Osteocyte (in vitro differentiated cells): ENCODE data around the gene CALD1. TPM values are rescaled to one million over a fixed set of nuclear protein-coding genes. Genes with fewer than 3 reads are reported as not detected.
"Not testable (repeated sequence)": the region's sequence is repeated elsewhere in the genome, so short reads cannot be mapped to it uniquely, and the experiment has no call there.

Experiments used
- DNase-seq: peaks from one replicate; pipeline ENCODE4 v3.0.0; 2021; ENCODE audit warnings: mixed read lengths; ENCODE audit not compliant: unreplicated experiment; ENCODE audit errors: extremely low spot score
- H3K27ac Mint-ChIP-seq: one replicate; pipeline ENCODE4 v1.8.0; 2021; ENCODE audit warnings: mild to moderate bottlenecking, mixed read lengths; ENCODE audit not compliant: unreplicated experiment
- H3K27me3 Mint-ChIP-seq: one replicate; pipeline ENCODE4 v1.8.0; 2021; ENCODE audit warnings: mixed read lengths; ENCODE audit not compliant: unreplicated experiment
- H3K36me3 Mint-ChIP-seq: one replicate; pipeline ENCODE4 v1.8.0; 2021; ENCODE audit warnings: mixed read lengths; ENCODE audit not compliant: unreplicated experiment
- H3K4me1 Mint-ChIP-seq: one replicate; pipeline ENCODE4 v1.8.0; 2021; ENCODE audit warnings: mixed read lengths; ENCODE audit not compliant: unreplicated experiment
- H3K4me3 Mint-ChIP-seq: one replicate; pipeline ENCODE4 v1.8.0; 2021; ENCODE audit warnings: mild to moderate bottlenecking, moderate library complexity, mixed read lengths; ENCODE audit not compliant: unreplicated experiment
- H3K9me3 Mint-ChIP-seq: one replicate; pipeline ENCODE4 v1.8.0; 2021; ENCODE audit warnings: mixed read lengths; ENCODE audit not compliant: unreplicated experiment
- total RNA-seq: library from RNA; stranded (reverse); gene quantifications from 2 replicates; pipeline ENCODE4 v1.2.1, GENCODE V29; 2021
- TF ChIP-seq, protein P1 (sequence below): fragments of 200-600 bp; sonication (generic); IDR thresholded peaks from 2 replicates; pipeline ENCODE4 v1.5.0; 2021; ENCODE audit warnings: antibody characterized with exemption, mild to moderate bottlenecking, moderate library complexity

CALD1 gene
- total RNA-seq, 1 donor from 2014 or later: 807 TPM

DNA sequence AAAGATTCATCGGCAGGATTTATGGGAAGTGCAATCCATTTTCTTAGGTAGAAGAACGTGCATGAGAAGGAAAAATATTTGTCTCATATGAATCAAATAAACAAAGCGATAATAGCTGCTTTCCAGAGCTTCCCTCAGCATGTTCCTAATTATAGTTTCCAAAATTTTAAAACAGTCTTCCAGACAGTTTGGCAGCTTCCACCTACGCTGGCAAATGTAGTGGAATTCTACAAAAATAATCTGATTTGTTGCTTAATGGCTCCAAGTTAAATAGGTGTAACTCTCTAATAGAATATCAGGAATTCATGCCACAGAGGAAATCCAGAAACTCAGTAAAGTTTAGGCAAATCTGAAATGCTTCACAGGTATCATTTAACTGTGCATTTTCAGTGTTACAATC lies 183.6 kb downstream of the CALD1 start:
- peaks cover 81% of the 10 kb centered on the region for H3K36me3 Mint-ChIP-seq
- H3K9me3 Mint-ChIP-seq: no peaks in the 10 kb centered on the region
- H3K27ac Mint-ChIP-seq: peak overlapping the region; percentile 15
- H3K27me3 Mint-ChIP-seq: no peaks in the 10 kb centered on the region
- TF ChIP-seq, protein P1, sequence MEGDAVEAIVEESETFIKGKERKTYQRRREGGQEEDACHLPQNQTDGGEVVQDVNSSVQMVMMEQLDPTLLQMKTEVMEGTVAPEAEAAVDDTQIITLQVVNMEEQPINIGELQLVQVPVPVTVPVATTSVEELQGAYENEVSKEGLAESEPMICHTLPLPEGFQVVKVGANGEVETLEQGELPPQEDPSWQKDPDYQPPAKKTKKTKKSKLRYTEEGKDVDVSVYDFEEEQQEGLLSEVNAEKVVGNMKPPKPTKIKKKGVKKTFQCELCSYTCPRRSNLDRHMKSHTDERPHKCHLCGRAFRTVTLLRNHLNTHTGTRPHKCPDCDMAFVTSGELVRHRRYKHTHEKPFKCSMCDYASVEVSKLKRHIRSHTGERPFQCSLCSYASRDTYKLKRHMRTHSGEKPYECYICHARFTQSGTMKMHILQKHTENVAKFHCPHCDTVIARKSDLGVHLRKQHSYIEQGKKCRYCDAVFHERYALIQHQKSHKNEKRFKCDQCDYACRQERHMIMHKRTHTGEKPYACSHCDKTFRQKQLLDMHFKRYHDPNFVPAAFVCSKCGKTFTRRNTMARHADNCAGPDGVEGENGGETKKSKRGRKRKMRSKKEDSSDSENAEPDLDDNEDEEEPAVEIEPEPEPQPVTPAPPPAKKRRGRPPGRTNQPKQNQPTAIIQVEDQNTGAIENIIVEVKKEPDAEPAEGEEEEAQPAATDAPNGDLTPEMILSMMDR: no peak
- H3K4me1 Mint-ChIP-seq: no peaks in the 10 kb centered on the region
- no peak for DNase-seq
- H3K4me3 Mint-ChIP-seq: no peak overlapping the region

DNA sequence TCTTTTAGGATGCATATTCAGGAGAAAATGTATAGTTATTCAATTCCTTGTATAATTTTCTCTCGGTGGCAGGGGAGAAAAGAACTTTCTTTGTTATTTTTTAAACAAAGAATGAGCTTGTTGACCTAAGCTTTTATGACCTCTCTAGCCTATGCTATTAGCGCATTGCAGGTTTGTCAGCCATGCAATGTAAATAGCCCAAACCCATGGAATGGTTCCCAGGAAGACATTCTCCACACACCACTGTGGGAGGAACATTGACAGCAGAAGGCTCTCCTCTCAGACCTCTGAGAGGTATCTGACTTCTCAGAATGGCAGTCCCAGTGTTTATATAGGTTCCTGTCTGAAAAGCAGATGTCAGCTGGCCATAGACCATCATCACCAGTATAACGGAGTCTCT lies 187.3 kb downstream of the CALD1 start:
- no peaks in the 10 kb centered on the region for H3K9me3 Mint-ChIP-seq
- peaks cover 77% of the 10 kb centered on the region for H3K36me3 Mint-ChIP-seq

DNA sequence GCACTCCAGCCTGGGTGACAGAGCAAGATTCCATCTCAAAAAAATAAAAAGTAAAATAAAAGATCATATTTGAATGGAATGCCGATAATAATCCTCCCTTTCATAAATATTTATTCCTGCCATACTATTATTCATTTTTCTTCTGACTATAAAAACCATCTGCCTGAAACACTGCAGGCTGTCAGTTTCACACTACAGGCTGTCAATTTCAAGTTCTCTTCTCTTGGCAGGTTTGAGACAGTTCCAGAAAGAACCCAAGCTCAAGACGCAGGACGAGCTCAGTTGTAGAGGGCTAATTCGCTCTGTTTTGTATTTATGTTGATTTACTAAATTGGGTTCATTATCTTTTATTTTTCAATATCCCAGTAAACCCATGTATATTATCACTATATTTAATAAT lies 188.7 kb downstream of the CALD1 start:
- H3K4me3 Mint-ChIP-seq: no peak overlapping the region
- H3K27ac Mint-ChIP-seq: peak overlapping the region; percentile 11
- H3K27me3 Mint-ChIP-seq: no peaks in the 10 kb centered on the region
- no peaks in the 10 kb centered on the region for H3K9me3 Mint-ChIP-seq
- H3K4me1 Mint-ChIP-seq: no peaks in the 10 kb centered on the region
- no peak for DNase-seq
- TF ChIP-seq, protein P1: no peak
- peaks cover 72% of the 10 kb centered on the region for H3K36me3 Mint-ChIP-seq

More for the DNA sequence above, 187.3 kb downstream of the CALD1 start:
- Mint-ChIP-seq H3K27ac (no peak overlapping the region), H3K27me3 (no peaks in the 10 kb centered on the region), H3K4me1 (no peaks in the 10 kb centered on the region), H3K4me3 (no peak overlapping the region)
- TF ChIP-seq, protein P1: no peak
- no peak for DNase-seq

DNA sequence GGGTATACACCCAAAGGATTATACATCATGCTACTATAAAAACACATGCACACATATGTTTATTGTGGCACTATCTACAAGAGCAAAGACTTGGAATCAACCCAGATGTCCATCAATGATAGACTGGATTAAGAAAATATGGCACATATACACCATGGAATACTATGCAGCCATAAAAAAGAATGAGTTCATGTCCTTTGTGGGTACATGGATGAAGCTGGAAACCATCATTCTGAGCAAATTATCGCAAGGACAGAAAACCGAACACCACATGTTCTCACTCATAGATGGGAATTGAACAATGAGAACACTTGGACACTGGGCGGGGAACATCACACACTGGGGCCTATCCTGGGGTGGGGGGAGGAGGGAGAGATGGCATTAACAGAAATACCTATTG lies 202.2 kb downstream of the CALD1 start:
- not testable (repeated sequence) for H3K4me3 Mint-ChIP-seq, DNase-seq, H3K4me1 Mint-ChIP-seq, H3K27ac Mint-ChIP-seq, H3K27me3 Mint-ChIP-seq
- Mint-ChIP-seq H3K36me3 (peaks cover 12% of the 10 kb centered on the region), H3K9me3 (peaks cover 37% of the 10 kb centered on the region)

DNA sequence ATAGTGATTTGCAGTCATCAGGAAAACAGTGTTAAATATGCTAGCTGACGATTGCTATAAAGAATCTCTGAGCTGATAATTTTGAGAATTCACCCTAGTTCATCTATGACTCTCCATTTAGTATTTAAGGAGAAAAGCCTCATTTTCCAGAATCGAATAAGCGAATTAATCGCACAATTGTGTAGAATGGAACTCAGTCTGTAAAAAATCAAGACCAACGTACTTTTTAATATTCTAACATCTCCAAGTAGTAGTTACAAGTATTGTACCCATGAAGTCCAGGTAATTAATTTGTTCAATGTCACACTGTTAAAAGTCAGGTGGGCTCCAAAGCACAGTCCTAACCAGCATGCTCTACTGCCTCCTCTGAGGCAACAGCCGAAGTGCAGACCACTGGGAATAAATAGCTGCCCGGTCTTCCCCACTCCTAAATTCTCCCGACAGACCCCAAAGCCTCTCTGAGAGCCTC lies 206.5 kb downstream of the CALD1 start:
- TF ChIP-seq, protein P1: no peak
- H3K9me3 Mint-ChIP-seq: peaks cover 4% of the 10 kb centered on the region
- H3K36me3 Mint-ChIP-seq: peaks cover 7% of the 10 kb centered on the region
- H3K4me3 Mint-ChIP-seq: peak overlapping the region; percentile 97
- H3K4me1 Mint-ChIP-seq: peaks cover 16% of the 10 kb centered on the region
- no peaks in the 10 kb centered on the region for H3K27me3 Mint-ChIP-seq
- DNase-seq: no peak
- peak overlapping the region; percentile 98 for H3K27ac Mint-ChIP-seq
